Medulla oblongata (tissue), 1 donor: ENCODE measurements around the gene PLEKHA5.
"Not testable (repeated sequence)": the region's sequence is repeated elsewhere in the genome, so short reads cannot be mapped to it uniquely, and the experiment has no call there.

Experiments
- DNase-seq: peaks from one replicate; pipeline ENCODE4 v3.0.0-alpha.2; 2015; ENCODE audit errors: extremely low spot score

PLEKHA5 gene

GRCh38 chr12:19282133-19282699, 152.7 kb downstream of the PLEKHA5 start:
- DNase-seq: no peak

- no peak for DNase-seq
These were observed 155.1 kb downstream of the PLEKHA5 start for GRCh38 chr12:19284658-19285057.

GRCh38 chr12:19285793-19286448, 156.4 kb downstream of the PLEKHA5 start:
- no peak for DNase-seq

- no peak for DNase-seq
These were observed 157.8 kb downstream of the PLEKHA5 start for GRCh38 chr12:19287302-19287701.

GRCh38 chr12:19288161-19288560, 158.6 kb downstream of the PLEKHA5 start:
- no peak for DNase-seq

- DNase-seq: peak; percentile 47
These were observed 159.2 kb downstream of the PLEKHA5 start for GRCh38 chr12:19288603-19289244.

- DNase-seq: no peak
These were observed 169.5 kb downstream of the PLEKHA5 start for GRCh38 chr12:19298836-19299605.

- no peak for DNase-seq
These were observed 170.2 kb downstream of the PLEKHA5 start for GRCh38 chr12:19299765-19300164.

- no peak for DNase-seq
These were observed 171.7 kb downstream of the PLEKHA5 start for GRCh38 chr12:19301223-19301622.

GRCh38 chr12:19301688-19302087, 172.2 kb downstream of the PLEKHA5 start:
- no peak for DNase-seq

GRCh38 chr12:19302100-19302640, 172.6 kb downstream of the PLEKHA5 start:
- no peak for DNase-seq

- DNase-seq: no peak
These were observed 174.0 kb downstream of the PLEKHA5 start for GRCh38 chr12:19303496-19303895.

- no peak for DNase-seq
These were observed 174.7 kb downstream of the PLEKHA5 start for GRCh38 chr12:19304149-19304750.

GRCh38 chr12:19305621-19306020, 176.1 kb downstream of the PLEKHA5 start:
- DNase-seq: not testable (repeated sequence)

GRCh38 chr12:19306366-19306765, 176.8 kb downstream of the PLEKHA5 start:
- DNase-seq: no peak

GRCh38 chr12:19307451-19307850, 177.9 kb downstream of the PLEKHA5 start:
- DNase-seq: no peak

GRCh38 chr12:19311165-19311564, 181.6 kb downstream of the PLEKHA5 start:
- DNase-seq: no peak

GRCh38 chr12:19312637-19313036, 183.1 kb downstream of the PLEKHA5 start:
- DNase-seq: no peak

- no peak for DNase-seq
These were observed 186.9 kb downstream of the PLEKHA5 start for GRCh38 chr12:19316425-19316824.

- DNase-seq: no peak
These were observed 192.8 kb downstream of the PLEKHA5 start for GRCh38 chr12:19322376-19322775.

- DNase-seq: no peak
These were observed 194.3 kb downstream of the PLEKHA5 start for GRCh38 chr12:19323805-19324204.

- no peak for DNase-seq
These were observed 196.6 kb downstream of the PLEKHA5 start for GRCh38 chr12:19326102-19326501.
